ENCODE measurements around the gene PTGS1. TPM values are rescaled to one million over a fixed set of nuclear protein-coding genes. Genes with fewer than 3 reads are reported as not detected.

PTGS1 gene
- total RNA-seq, 1 donor from 2014 or later: 0.04 TPM

GRCh38 chr9:122342323-122343050 lies 28.3 kb upstream of the PTGS1 start:
- H3K4me3 ChIP-seq (ENCODE audit: low read depth, low read length): no peak overlapping the region
- H3K27me3 ChIP-seq (ENCODE audit: control insufficient read depth, insufficient read depth, low read length): peaks cover 26% of the 10 kb centered on the region
- no peaks in the 10 kb centered on the region for H3K36me3 ChIP-seq (ENCODE audit: control insufficient read depth, insufficient read depth, low read length)
- no peak for DNase-seq (ENCODE audit: low read depth)
- no peak for TF ChIP-seq CTCF (IDR thresholded peaks at IDR 0.05; ENCODE audit: insufficient read depth, low read length, poor library complexity, severe bottlenecking)

GRCh38 chr9:122346478-122347347 lies 24.1 kb upstream of the PTGS1 start:
- no peak for DNase-seq (ENCODE audit: low read depth)
- TF ChIP-seq CTCF (IDR thresholded peaks at IDR 0.05; ENCODE audit: insufficient read depth, low read length, poor library complexity, severe bottlenecking): no peak
- Histone ChIP-seq H3K27me3 (ENCODE audit: control insufficient read depth, insufficient read depth, low read length) (peaks cover 6% of the 10 kb centered on the region), H3K36me3 (ENCODE audit: control insufficient read depth, insufficient read depth, low read length) (no peaks in the 10 kb centered on the region), H3K4me3 (ENCODE audit: low read depth, low read length) (peak overlapping the region; percentile 32)

- no peaks in the 10 kb centered on the region for H3K36me3 ChIP-seq (ENCODE audit: control insufficient read depth, insufficient read depth, low read length)
- H3K4me3 ChIP-seq (ENCODE audit: low read depth, low read length): peak overlapping the region; percentile 32
- DNase-seq (ENCODE audit: low read depth): no peak
- TF ChIP-seq CTCF (IDR thresholded peaks at IDR 0.05; ENCODE audit: insufficient read depth, low read length, poor library complexity, severe bottlenecking): no peak
- H3K27me3 ChIP-seq (ENCODE audit: control insufficient read depth, insufficient read depth, low read length): peaks cover 6% of the 10 kb centered on the region
Observed at GRCh38 chr9:122347348-122348287, 23.2 kb upstream of the PTGS1 start.

GRCh38 chr9:122348288-122348777 lies 22.5 kb upstream of the PTGS1 start:
- DNase-seq (ENCODE audit: low read depth): no peak
- Histone ChIP-seq H3K4me3 (ENCODE audit: low read depth, low read length) (no peak overlapping the region), H3K36me3 (ENCODE audit: control insufficient read depth, insufficient read depth, low read length) (no peaks in the 10 kb centered on the region), H3K27me3 (ENCODE audit: control insufficient read depth, insufficient read depth, low read length) (peaks cover 6% of the 10 kb centered on the region)
- TF ChIP-seq CTCF (IDR thresholded peaks at IDR 0.05; ENCODE audit: insufficient read depth, low read length, poor library complexity, severe bottlenecking): no peak

GRCh38 chr9:122348791-122349190 lies 22.0 kb upstream of the PTGS1 start:
- DNase-seq (ENCODE audit: low read depth): no peak
- no peak overlapping the region for H3K4me3 ChIP-seq (ENCODE audit: low read depth, low read length)
- TF ChIP-seq CTCF (IDR thresholded peaks at IDR 0.05; ENCODE audit: insufficient read depth, low read length, poor library complexity, severe bottlenecking): no peak
- H3K27me3 ChIP-seq (ENCODE audit: control insufficient read depth, insufficient read depth, low read length): peaks cover 6% of the 10 kb centered on the region
- no peaks in the 10 kb centered on the region for H3K36me3 ChIP-seq (ENCODE audit: control insufficient read depth, insufficient read depth, low read length)
